Sciatic nerve (tissue), 2 donors: ENCODE measurements around the gene PSMD5. TPM values are rescaled to one million over a fixed set of nuclear protein-coding genes. Genes with fewer than 3 reads are reported as not detected.
A peak's percentile ranks its signal among the peaks of the same experiment; 100 is the strongest.

Source experiments
- ATAC-seq: fragments of 200-7000 bp; cut with Tn5 transposase; one replicate; pipeline ENCODE4 v1.9.1; 2020; ENCODE audit warnings: mild to moderate bottlenecking, moderate library complexity
- DNase-seq: peaks from one replicate; pipeline ENCODE4 v3.0.0-alpha.2; 2020; ENCODE audit warnings: low spot score
- intact Hi-C: fragments of 100-400 bp; cut with DNase I; formaldehyde crosslinking; loops from one replicate; pipeline ENCODE4 v1.14.2; 2022
- total RNA-seq: library from RNA; stranded (reverse); fragmentation: NEBNext Ultra II Directional; extraction: Animal tissue kit (Norgen Biotek cat#: 25700); gene quantifications from one replicate; pipeline ENCODE4 v1.2.1, GENCODE V29; 2021
- donor health status: DM: no; HTN: no; CAD: no.
- donor health status: DM: no; HTN: no; CAD: no.

PSMD5 gene
- total RNA-seq: 39.0 TPM

DNA sequence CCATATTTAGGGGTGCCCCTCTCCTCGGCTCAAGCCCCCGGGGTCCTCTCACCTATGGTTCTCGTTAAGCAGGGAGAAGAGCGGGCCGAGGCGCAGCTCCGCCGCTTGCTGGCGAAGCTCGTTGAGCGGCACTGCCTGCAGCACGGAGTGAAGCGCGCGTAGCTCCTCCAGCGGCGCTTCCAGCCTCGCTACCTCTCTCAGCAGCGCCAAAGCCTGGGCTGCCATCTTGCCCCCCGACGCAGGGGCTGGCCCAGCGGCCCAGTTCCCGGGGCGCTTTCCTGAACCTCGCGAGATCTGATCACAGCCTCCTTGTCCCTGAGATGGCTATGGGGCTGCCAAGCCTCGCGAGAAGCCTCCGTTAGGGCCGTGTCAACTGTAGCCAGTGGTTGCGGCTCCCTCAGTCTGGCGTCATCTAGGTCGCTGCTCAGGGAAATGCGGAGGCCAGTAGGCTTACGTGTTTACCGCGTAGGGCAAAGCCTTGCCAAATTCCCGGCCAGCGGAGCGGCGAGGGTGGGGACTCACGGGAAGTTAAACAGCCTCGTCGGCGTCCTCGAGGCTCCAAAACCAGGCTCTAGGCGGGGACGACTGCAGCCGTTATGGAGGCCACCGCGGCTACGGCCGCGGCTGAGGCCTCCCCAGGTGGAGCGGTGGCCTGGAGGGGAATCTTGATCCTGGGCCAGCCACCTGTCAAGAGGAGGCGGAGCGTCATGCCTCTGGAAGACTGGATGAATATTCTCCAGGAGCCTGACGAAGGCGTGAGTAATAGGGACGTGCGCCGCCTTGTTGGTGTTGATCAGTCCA is at the start of gene PSMD5:
Gene PSMD5, minus strand, starts transcription at position 238 of the 801 bp plus-strand sequence. Its CDS starts 13 bp downstream, at position 225.
- intact Hi-C loops: no loop called here
- ATAC-seq (peak; percentile 100), DNase-seq (peak; percentile 98)

DNA sequence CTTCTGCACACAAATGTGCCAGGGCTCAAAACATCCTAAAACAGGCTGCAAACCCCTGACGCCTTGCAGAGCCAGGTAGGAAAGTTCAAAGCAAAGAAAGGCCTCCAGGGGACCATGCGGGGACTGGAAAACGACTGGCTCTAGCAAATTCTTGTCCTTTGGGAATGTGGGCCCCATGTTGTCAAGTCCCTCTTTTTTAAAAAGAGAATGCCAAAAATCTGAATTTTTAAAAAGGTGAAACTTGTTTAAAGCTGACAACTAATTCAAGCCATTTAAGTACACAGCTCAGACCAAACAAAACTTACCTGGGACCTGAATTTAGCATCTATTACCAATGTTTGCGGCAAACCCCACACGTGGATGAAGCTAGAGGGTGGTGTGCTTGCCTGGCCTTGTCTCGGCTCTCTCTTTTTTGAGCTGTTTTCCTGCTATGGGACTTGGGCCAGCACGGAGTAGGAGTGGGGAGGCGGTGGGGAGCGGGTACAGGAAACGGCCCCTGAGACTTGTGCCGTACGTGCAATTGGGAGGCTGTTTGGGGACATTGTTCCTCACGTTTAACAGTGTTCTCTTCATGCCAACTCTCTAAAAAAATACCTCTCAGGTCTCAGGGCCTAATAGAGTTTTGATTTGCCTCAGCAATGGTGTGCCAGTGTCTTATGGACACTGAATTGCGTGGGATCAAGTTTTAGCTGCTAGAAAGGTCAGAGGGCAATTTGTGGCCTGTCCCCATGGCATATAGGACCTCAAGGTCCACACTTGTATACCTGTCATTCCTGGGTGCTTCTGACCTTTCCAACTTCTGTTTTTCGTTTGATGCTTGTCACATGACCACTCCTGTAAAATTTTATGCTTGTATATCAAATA is 49.4 kb upstream of the PSMD5 start:
- ATAC-seq (no peak), DNase-seq (no peak)
- intact Hi-C loops: no loop called here

DNA sequence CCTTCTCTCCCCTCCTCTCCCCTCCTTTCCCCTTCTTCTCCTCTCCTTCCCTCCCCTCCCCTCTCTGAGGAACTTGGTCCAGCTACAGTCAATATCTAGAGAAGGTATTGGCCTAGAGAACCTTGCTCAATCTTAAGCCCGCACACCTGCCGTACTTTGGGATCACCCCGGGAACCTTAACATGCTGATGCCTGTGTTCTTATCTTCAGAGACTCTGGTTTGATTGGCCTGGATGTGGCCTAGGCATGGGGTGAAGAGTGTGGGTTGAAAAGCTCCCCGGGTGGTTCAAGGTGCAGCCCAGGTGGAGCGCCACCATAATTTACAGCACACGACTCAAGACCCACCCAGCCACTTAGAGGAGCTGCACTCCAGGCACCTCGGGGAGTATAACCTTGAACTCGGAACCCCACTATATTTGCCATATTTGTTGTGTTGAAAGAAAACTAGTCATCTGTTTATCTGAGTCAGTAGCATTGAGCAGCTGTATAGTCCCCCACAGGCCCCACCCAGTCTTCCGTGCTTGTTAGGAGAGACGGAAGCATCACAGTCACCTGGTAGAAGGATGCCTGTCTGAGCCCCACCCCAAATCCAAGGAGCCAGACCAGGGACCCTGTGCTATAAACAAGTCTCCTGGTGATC is 48.6 kb upstream of the PSMD5 start:
- intact Hi-C loops: no loop called here
- ATAC-seq: no peak
- no peak for DNase-seq

DNA sequence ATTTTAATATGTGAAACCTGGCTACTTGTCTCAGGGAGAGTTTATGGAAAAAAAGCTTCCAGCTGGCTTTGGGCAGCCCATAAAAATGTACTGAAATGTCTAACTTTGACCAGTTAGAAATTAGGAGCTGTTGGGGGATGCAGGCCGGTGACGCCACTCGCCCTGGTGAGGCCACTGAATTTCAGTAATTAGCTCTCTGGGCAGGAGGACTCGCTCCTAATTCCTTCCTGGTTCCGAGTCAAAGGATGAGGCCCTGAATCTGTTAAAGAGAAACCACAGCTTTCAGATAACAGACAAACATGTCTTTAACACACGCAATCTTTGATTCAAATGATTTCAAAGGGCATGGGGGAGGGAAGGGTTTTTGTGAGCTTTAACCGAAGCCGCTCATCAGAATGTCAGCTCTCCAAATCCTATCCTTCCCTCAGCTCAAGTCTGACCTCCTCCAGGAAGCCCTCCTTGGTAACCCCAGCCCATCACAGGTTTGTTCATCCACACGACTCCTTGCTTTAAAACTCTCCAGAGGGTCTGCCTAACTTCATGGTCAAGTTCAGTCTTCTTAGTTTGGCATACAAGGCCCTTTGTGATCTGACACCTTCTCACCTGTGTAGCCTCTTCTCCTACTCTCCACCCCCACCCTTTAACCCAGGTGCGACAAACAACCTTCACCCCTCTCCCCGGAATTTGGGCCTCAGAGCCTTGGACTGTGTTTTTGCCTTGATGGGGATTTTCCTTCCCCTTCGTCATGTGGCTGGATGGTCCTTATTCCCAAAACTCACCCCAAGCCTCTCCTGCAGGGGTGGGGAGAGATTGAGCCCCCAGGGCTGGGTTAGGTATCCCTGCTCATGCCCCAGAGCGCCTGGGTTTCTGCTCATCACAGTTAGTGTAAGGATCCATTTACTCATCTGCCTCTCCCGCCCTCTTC is 47.9 kb upstream of the PSMD5 start:
- DNase-seq (no peak), ATAC-seq (peak; percentile 62)
- intact Hi-C loops: no loop called here

DNA sequence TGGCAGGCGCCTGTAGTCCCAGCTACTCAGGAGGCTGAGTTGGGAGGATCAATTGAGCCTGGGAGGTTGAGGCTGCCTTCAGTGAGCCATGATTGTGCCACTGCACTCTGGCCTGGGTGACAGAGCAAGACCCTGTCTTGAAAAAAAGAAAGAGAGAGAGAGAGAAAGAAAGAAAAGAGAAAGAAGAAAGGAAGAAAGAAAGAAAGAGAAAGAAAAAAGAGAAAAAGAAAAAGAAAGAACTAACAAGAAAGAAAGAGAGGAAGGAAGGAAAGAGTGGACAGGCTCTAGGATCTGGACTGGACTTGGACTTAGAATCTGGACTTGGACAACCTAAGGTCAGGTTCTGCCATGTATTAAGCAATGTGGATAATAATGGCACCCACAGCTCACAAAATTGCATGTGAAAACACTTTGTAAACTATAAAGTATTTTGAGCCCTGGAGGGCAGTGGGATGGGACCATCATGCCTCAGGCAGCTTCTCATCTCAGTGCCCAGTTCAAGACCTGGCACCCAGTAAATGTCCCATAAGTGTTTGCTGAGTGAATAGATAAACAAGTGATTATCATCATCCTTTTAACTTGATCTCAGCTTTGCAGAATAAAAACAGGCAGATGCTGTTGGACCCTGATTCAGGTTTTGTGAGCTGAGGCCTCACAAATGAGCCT is 47.0 kb upstream of the PSMD5 start:
- peak; percentile 65 for ATAC-seq
- intact Hi-C loops: no loop called here
- DNase-seq: no peak

DNA sequence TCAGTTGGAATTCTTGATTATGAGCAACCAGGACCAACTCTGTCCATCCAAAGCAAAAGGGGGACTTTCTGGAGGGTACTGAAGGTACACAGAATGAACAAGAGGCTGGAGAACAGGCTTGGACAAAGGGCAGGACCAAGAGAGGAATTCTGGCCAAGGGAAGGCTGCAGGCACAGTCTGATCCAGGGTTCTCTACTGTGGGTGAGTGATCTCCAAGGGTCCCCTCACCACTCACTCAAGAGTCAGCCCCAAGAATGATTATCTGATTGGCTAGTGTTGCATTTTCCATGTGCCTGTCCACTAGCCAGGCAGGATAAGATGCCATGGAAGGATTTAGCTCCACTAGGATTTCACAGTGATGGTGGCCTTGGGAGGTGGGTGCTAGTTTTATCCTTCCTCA is 45.9 kb upstream of the PSMD5 start:
- intact Hi-C loops: no loop called here

DNA sequence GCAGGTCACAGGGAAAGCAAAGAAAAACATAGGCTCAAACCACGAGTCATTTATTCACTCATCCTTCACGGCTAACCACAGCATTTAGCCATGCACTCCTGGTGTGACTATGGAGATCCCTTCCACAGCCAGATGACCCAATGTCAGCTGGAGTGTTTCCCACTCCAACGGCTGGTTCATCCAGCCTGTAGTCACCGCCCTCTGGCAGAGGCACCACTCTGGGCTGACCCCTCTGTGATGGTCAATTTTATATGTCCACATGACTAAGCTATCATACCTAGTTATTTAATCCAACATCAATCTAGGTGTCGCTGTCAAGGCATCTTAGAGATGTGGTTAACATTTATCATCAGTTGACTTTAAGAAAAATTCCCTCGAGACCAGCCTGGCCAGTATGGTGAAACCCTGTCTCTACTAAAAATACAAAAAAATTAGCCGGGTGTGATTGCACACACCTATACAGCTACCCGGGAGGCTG is 43.8 kb upstream of the PSMD5 start:
- intact Hi-C loops: no loop called here
- peak; percentile 73 for ATAC-seq
- peak; percentile 59 for DNase-seq

More for the DNA sequence above, 45.9 kb upstream of the PSMD5 start:
- ATAC-seq: no peak
- DNase-seq: no peak

DNA sequence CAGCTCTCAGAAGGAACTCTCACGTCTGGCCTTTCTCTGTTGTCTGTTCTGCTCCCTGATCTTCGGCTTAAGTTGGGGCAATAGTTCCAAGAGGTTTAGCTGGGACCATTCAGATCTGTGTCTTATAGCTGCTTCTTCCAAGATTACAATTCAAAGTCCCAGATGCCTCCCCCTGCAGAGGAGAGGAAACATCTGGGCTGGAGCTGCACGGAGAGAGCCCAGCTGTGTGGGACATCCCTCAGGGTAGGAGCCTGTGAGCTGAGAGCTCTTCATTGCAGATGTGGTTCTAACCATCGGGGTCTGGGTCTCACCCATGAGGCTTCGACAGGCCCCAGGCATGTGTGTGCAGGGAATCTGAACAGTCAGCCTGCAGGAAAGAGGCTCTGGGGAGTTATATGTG is 43.2 kb upstream of the PSMD5 start:
- intact Hi-C loops: no loop called here
- ATAC-seq (peak; percentile 58), DNase-seq (no peak)

DNA sequence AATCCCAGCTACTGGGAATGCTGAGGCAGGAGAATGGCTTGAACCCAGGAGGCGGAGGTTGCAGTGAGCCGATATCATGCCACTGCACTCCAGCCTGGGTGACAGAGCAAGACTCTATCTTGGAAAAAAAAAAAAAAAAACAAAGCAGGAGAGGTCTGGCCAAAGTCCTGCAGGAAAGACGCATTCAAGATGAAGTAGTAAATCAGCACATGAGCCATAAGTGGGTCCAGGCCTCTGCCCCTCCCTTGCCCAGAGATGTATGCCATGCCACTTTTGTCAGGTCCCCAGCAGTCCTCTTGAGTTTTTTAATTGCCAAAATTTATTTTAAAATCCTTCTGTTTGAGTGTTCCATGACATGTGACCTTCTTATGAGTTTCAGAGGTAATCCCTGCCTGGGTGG is 42.7 kb upstream of the PSMD5 start:
- intact Hi-C loops: no loop called here

DNA sequence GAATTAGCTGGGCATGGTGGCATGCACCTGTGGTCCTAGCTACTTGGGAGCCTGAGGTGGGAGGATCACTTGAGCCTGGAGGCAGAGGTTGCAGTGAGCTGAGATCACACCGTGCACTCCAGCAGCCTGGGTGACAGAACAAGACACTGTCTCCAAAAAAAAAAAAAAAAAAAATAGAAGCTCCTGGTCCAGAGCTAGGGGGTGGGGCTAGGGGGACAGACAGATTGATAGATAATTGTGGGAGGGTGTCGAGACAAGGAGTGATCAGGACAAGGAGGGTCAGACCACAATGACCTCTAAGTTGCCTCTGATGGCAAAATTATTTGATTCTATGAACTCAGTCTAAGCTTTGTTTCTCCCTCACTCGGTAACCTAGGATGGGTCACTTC is 40.9 kb upstream of the PSMD5 start:
- DNase-seq (no peak), ATAC-seq (no peak)
- intact Hi-C loops: no loop called here

More for the DNA sequence above, 42.7 kb upstream of the PSMD5 start:
- no peak for DNase-seq
- ATAC-seq: no peak

DNA sequence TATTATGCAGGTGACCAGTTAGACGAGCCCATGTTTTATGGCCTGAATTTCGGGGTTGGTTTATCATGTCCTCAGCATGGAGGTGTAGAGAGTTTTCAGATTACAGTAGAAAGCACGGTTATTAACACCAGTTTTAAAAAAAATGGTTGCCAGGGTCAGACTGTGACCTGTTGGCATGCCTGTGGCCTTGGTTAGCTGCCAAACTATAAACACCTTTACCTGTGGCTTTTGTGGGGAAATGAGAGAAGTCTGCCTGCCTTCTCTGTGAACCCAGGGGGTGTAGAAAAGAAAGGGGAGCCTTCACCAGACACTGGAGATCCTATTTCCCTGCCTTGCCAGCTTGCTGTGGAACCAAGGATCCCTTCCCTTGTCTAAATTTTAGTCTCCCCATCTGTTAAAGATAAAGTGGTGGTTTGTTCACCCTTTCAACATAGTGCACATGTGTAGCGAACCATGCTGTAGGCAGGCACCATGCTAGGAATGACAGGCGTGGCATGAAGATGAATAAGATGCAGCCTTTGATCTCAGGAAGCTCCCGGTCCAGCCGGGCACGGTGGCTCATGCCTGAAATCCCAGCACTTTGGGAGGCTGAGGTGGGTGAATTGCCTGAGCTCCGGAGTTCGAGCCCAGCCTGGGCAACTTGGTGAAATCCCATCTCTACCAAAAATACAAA is 40.3 kb upstream of the PSMD5 start:
- ATAC-seq (no peak), DNase-seq (no peak)
- intact Hi-C loops: no loop called here

DNA sequence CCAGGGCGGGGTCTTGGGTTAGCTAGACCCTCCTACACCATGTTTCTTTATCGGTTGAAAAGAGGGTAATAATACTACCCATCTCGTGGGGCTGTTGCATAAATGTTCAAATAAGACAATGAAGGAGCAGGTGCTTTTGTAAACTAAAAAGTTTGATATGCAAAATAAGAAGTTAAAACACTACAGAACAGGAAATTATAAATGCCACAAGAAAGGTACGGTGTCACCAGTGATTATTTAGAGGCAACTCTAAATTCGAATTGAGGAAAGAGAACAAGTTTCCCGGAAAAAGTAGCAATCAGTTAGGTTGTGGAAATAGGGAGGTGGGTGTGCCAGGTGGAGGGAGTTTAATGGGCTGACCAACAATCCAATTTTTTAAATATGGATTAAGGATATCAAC is 36.7 kb upstream of the PSMD5 start:
- ATAC-seq: no peak
- DNase-seq: no peak
- intact Hi-C loops: loop anchor here (5.0 kb wide), 1 partner anchor 48 kb away; the partner anchor contains the start of gene TRAF1

DNA sequence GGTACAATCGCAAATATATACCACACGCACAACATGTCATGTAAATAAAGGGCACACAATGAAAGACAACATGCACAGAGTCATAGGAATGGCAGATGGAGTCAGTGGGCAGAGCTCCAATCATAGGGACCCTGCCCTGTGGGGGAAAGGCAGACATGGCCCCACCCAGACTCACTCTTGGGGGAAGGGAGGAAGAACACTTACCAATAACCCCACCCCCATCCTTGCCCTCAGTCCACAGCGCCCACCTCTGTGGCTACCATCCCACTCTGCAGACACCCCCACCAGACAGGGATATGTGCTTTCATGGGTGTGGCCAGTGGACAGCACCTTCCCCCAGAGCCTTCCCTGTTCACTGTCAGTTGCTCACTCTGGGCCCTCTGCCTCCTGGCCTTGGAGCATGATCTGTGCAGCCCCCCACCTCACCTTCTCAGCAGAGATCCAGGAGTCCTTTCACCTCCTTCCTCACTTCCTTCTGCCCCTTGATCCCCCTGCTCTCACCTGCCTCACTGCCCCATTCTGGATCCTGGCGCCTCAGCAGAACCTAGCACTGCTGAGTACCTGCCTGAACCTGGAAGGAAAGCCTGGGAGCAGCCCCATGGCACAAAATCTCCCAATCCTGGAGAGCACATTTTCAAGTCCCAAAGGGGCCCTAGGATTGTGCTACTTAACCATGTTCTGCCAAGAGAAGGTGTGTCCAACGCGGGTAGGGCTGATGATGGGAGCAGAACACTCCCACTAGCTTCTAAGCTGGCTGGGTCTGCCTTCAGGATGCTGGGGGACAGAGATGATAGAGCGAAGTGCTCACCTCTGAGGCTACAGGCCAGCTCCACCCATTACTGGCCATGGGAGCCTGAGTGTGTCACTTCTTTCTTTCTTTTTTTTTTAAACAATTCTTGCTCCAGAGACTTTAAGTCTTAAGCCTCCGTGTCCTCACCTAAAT is 35.7 kb upstream of the PSMD5 start:
- intact Hi-C loops: loop anchor here (5.0 kb wide), 1 partner anchor 49 kb away; the partner anchor contains the start of gene TRAF1
- DNase-seq: no peak
- ATAC-seq: no peak

DNA sequence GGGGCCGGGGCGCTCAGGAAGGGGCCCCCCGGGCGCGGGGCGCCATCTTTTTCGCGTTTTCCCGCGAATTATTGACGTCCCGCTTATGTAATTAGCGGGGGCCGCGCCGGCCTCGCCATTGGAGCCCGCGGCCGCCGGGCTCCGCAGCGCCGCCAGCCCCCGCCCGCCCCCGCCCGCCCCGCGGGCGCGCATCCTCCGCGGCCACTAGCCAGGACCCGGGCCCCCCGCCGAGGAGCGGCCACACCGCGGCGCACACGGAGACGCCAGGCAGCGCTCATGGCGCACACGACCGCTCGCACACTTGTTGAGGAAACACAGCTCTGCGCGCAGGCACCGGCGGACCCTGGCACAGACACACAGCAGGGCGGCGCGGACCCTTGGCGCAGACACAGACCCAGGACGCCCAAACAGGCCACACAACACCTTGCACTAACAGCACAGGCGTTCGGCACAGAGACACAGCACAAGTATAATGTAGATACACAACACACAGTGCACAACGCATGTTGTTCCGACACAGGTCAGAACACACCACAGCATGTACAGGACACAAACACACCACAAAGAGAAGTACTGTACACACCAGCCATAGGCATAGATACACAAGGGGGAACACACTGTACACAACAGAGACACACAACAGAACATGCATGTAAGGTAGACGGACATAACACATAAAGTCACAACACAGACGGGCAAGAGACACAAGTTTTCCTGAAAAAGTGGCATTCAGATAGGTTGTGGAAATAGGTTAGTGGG is 34.7 kb upstream of the PSMD5 start:
- intact Hi-C loops: loop anchor here (5.0 kb wide), 1 partner anchor 50 kb away; the partner anchor contains the start of gene TRAF1
- peak; percentile 82 for DNase-seq
- ATAC-seq: peak; percentile 67

DNA sequence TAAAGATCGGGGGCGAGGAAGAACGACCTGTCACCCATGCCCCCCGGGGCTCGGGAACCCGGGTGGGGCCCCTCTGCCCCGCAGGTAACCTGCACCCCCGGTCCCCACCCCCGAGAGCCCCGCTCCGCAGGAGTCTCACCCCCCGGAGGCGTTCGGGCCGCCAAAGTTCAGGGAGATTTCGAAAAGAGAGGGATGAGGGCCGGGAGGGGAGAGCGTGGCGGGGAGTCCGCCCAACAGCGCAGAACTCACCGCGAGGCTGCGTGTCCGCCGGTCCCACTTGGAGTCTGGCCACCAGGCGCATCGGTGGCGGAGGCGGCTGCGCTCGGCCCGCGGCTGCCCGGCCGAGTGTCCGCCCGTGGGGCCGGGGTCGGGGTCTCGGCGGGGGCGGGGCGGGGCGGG is 34.1 kb upstream of the PSMD5 start, which contains the start of gene PHF19:
Gene PHF19, minus strand, starts transcription at position 347 of the 399 bp plus-strand sequence. CDS start 2,447 bp downstream, outside the sequence.
- DNase-seq: peak; percentile 71
- peak; percentile 44 for ATAC-seq
- intact Hi-C loops: loop anchor here (5.0 kb wide), 1 partner anchor 50 kb away; the partner anchor contains the start of gene TRAF1
